Fibroblast of skin of left quadriceps (primary cell): Measurements from ENCODE around the gene MORN4.
"Not testable (repeated sequence)": the region's sequence is repeated elsewhere in the genome, so short reads cannot be mapped to it uniquely, and the experiment has no call there.

Experiments
- DNase-seq, 2 experiments: peaks; one replicate each; pipeline ENCODE4 v3.0.0-alpha.2; 2013; ENCODE audit warnings: low read depth in 2 of 2

The MORN4 gene

GRCh38 chr10:97632949-97633884, at the start of gene MORN4:
MORN4 (minus strand) TSS chr10:97633500; CDS start chr10:97619653, 13,847 bp downstream.
- peak; percentile 83 to 86 for DNase-seq

- DNase-seq = no peak
Measured at GRCh38 chr10:97682042-97682441, 48.7 kb upstream of the MORN4 start.

DNA sequence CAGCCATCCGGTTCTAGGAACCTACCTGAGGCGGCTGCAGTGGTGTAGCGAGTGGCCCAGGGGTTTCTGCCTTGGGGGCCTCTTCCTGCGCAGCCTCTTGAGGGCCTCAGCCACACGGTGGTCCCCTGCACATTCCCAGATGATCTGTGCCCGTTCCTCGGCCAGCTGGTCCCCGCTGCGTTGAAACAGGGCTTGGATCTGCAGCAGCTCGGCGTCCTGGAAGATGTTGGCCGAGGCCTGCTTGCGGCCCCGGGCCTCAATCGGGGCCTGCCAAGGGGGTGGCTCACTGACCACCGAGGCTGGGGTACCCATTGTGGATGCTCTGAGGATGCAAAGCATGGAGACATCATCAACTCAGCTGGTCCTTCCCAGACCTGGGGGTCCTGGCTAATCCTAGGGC, 46.3 kb upstream of the MORN4 start:
- DNase-seq = no peak

- no peak for DNase-seq
Measured at GRCh38 chr10:97676770-97677581, 43.7 kb upstream of the MORN4 start.

DNA sequence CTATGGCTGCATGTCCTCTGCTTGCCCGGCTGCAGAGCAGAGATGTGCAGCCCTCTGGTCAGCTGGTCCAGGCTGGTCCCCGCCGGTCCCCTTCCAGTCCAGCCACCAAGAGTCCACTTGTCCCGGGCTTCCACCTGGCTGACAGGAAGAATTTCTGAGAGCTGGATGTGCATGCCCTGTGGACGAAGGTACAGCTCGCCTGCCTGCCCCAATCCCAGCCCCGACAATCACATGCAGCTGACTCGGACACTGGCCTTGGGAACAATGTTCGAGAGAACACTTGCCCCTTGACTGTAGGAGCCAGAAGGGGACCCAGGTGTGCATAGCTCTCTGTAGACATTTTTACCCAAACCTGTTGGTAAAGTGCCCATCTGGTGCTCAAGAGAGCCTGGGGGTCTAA, 41.9 kb upstream of the MORN4 start:
- no peak for DNase-seq

DNA sequence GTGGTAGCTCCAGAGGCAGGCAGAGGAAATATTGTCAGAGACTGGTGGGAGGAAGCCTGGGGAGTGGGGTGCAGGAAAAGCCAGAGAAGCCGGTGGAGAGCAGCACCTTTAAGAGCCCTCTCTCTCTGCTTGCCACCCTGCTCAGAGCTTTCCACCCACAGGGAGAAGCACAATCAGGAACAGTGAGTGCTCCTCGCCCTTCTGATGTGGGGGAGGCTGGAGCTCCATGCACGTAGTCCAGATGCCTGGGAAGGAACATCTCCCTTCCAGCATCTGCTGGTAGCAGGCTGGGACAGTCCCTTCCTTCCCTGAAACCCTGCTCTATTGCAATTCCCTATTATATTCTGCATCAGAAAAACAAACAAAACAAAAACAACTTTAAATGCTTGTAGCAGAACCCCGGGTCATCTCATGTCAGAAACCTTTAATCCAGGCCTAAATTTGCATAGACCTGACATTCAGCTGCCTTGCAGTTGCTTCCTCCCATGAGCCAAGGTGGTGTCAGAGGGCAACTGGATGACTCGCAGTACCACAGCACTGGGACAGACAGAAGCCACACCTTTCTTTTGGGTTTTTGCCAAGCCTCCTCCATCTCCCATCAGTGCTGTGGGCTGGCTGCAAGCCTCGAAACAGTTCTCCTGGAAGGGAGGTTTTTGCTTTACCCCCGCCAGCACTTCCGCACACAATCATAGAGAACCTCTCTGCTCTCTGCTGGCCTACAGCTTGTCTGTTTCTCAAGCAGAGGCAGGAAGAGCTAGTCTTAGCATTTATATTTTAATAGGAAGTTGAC, 40.6 kb upstream of the MORN4 start:
- DNase-seq = peak; percentile 54

GRCh38 chr10:97669571-97669970, 36.3 kb upstream of the MORN4 start:
- DNase-seq = no peak

- no peak for DNase-seq
Measured at GRCh38 chr10:97667463-97667862, 34.2 kb upstream of the MORN4 start.

DNA sequence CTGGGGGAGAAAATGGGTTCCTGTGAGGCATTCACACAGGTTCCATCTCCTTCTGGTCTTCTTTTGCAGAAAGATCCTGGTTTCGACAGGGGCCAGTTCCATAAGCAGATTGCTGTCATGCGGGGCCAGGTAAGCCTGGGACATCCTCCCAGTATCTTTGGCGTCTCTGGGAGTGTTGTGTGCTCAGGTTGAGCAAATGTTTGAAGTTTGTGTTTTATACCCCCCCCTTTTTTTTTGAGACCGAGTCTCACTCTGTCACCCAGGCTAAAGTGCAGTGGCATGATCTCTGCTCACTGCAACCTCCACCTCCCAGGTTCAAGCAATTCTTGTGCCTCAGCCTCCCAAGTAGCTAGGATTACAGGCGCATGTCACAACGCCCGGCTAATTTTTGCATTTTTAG, 33.7 kb upstream of the MORN4 start:
- DNase-seq = no peak

GRCh38 chr10:97664282-97664850, 31.1 kb upstream of the MORN4 start:
- no peak for DNase-seq

GRCh38 chr10:97659589-97659988, 26.3 kb upstream of the MORN4 start:
- DNase-seq = peak; percentile 72 to 75

DNA sequence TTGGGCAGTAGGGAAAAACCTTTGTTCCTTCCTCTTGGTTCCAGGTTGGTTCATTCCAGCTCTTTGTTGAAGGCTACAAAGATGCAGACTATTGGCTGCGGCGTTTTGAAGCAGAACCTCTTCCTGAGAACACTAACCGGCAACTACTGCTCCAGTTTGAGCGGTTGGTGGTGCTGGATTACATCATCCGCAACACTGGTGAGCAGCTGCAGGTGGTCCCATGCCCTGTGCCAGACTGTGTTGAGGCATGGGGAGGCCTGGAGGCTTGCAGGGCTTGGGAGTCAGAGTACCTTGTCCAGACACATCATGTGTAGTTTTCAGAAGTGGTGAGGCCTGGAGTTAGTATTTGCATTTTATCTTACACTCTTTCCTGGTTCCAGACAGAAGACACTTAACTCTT, 23.5 kb upstream of the MORN4 start:
- no peak for DNase-seq

DNA sequence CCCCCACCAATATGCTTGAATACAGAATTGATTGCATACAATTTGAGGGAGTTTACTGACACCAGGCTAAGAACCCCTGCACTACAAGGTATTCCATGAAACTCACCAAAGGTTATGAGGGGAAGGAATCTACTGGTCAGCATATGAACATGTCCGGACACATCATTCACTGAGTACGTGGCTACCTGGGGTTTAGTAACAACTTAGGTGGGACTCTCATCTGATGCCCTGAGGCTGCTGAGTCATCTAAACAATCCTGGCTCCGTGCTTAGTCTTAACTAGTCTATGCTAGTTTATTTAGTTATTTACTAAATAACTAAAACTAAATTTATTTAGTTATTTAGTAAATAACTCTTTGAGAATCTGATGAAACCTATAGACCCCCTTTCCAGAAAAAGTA, 18.5 kb upstream of the MORN4 start:
- DNase-seq = no peak

- no peak for DNase-seq
Measured at GRCh38 chr10:97650726-97651125, 17.4 kb upstream of the MORN4 start.

GRCh38 chr10:97649405-97649750, 16.1 kb upstream of the MORN4 start:
- not testable (repeated sequence) for DNase-seq

DNA sequence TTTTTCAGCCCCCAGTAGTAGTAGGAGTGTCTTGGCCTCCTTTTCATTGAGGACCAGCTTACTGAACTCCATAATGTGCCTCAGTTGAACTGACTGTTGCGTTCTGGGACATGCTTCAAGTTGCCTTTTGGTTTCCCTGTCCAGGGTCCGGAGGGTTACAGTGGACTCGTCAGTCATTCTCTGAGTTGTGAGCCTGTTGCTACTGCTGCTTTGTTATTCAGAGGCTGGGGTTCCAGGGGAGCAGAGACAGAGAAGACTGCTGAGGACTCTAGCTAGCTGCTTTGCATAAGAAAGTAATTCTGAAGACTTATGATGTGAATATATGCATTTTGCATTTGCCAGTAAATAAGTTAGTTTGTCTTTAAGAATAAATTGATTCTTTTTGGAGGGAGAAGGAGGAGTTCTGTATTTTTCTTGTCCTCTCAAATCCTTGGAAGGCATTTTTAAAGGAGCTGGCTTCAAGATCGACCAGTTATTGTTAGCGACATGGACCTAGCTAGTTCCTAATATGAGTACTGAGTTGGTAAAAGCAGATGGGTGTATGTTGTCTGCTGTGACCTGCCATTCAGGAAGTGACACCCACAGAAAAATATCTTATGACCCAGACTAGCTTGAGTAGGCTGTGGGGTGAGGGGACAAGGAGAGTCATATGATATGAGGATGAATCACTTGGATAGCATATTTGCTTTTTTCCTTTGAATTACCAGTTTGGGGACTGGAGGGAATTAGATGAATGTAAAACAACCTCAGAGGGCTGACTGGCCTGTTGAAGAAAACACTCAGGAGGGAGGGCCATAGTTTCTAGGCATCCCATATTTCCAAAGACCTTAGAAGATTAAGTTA, 15.5 kb upstream of the MORN4 start:
- DNase-seq = peak; percentile 82 to 84

- peak in 1 of 2 experiments; percentile 13 for DNase-seq
Measured at GRCh38 chr10:97647556-97647955, 14.3 kb upstream of the MORN4 start.

- no peak for DNase-seq
Measured at GRCh38 chr10:97644936-97645335, 11.6 kb upstream of the MORN4 start.

- no peak for DNase-seq
Measured at GRCh38 chr10:97643441-97643985, 10.2 kb upstream of the MORN4 start.

GRCh38 chr10:97642471-97643159, 9.3 kb upstream of the MORN4 start:
- not testable (repeated sequence) for DNase-seq
